Mesenchymal stem cell (in vitro differentiated cells and primary cell): ENCODE measurements around the gene UQCRH.
"Not testable (repeated sequence)": the region's sequence is repeated elsewhere in the genome, so short reads cannot be mapped to it uniquely, and the experiment has no call there.

ENCODE experiments used
- DNase-seq: peaks from one replicate; pipeline ENCODE4 v3.0.0-alpha.2; 2013
- H2AFZ ChIP-seq: one replicate; pipeline ENCODE4 v1.6.1; 2013; ENCODE audit warnings: low read depth, mild to moderate bottlenecking, control low read depth, inconsistent platforms, low read length, moderate library complexity
- H2AK5ac ChIP-seq: 2 replicates; pipeline ENCODE4 v1.6.1; 2013; ENCODE audit warnings: low read length, moderate library complexity, mild to moderate bottlenecking, inconsistent platforms; ENCODE audit not compliant: severe bottlenecking
- H2BK120ac ChIP-seq: one replicate; pipeline ENCODE4 v1.6.1; 2013; ENCODE audit warnings: low read depth, mild to moderate bottlenecking, inconsistent platforms, low read length, moderate library complexity
- H2BK12ac ChIP-seq, 2 experiments: one replicate each; pipeline ENCODE4 v1.6.1; 2013; ENCODE audit warnings: inconsistent platforms in 2 of 2, low read length in 2 of 2, mild to moderate bottlenecking in 2 of 2, moderate library complexity in 2 of 2, control low read depth in 1 of 2
- H2BK15ac ChIP-seq: one replicate; pipeline ENCODE4 v1.6.1; 2013; ENCODE audit warnings: mild to moderate bottlenecking, low read depth, inconsistent platforms; ENCODE audit not compliant: poor library complexity, severe bottlenecking
- H2BK5ac ChIP-seq: 2 replicates; pipeline ENCODE4 v1.6.1; 2013; ENCODE audit warnings: low read depth, mild to moderate bottlenecking, low read length, control low read depth, inconsistent platforms; ENCODE audit not compliant: poor library complexity, severe bottlenecking
- H3K14ac ChIP-seq, 2 experiments: one replicate each; pipeline ENCODE4 v1.6.1; 2013; ENCODE audit warnings: inconsistent platforms in 2 of 2, low read length in 2 of 2, control low read depth in 1 of 2, mild to moderate bottlenecking in 1 of 2, moderate library complexity in 1 of 2
- H3K18ac ChIP-seq, 2 experiments: one replicate each; pipeline ENCODE4 v1.6.1; 2013; ENCODE audit warnings: inconsistent platforms in 2 of 2, low read length in 2 of 2, control low read depth in 1 of 2, low read depth in 1 of 2, mild to moderate bottlenecking in 1 of 2
- H3K23ac ChIP-seq, 2 experiments: one replicate each; pipeline ENCODE4 v1.6.1; 2013; ENCODE audit warnings: inconsistent platforms in 2 of 2, low read length in 2 of 2, mild to moderate bottlenecking in 2 of 2, moderate library complexity in 2 of 2, control low read depth in 1 of 2
- H3K27ac ChIP-seq: 2 replicates; pipeline ENCODE4 v1.5.1; 2013; ENCODE audit warnings: mild to moderate bottlenecking, moderate library complexity, low read length, control low read depth, inconsistent platforms; ENCODE audit not compliant: poor library complexity, severe bottlenecking
- H3K27me3 ChIP-seq, 2 experiments: 2 replicates each; pipeline versions ENCODE4 v1.6.1 to v1.7.0; 2013; ENCODE audit warnings: low read length in 2 of 2, mild to moderate bottlenecking in 2 of 2, moderate library complexity in 2 of 2, control low read depth in 1 of 2, inconsistent platforms in 1 of 2; ENCODE audit not compliant: control insufficient read depth in 1 of 2, insufficient read depth in 1 of 2
- H3K36me3 ChIP-seq, 2 experiments: 2 replicates each; pipeline versions ENCODE4 v1.6.1 to v1.7.0; 2013; ENCODE audit warnings: low read length in 2 of 2, control low read depth in 1 of 2, inconsistent platforms in 1 of 2, low read depth in 1 of 2, mild to moderate bottlenecking in 1 of 2; ENCODE audit not compliant: insufficient read depth in 2 of 2, control insufficient read depth in 1 of 2
- H3K4ac ChIP-seq, 2 experiments: one replicate each; pipeline ENCODE4 v1.6.1; 2013; ENCODE audit warnings: inconsistent platforms in 2 of 2, low read length in 2 of 2, mild to moderate bottlenecking in 2 of 2, moderate library complexity in 2 of 2, control low read depth in 1 of 2, low read depth in 1 of 2
- H3K4me1 ChIP-seq: 2 replicates; pipeline ENCODE4 v1.6.1; 2013; ENCODE audit warnings: low read depth, low read length, control low read depth; ENCODE audit not compliant: control insufficient read depth, insufficient read depth
- H3K4me2 ChIP-seq: 2 replicates; pipeline ENCODE4 v1.6.1; 2013; ENCODE audit warnings: low read length, mild to moderate bottlenecking, inconsistent platforms; ENCODE audit not compliant: poor library complexity, severe bottlenecking
- H3K4me3 ChIP-seq, 2 experiments: 2 replicates each; pipeline versions ENCODE4 v1.5.1 to v1.7.0; 2013; ENCODE audit warnings: low read length in 2 of 2, mild to moderate bottlenecking in 2 of 2, control low read depth in 1 of 2, low read depth in 1 of 2; ENCODE audit not compliant: insufficient read depth in 1 of 2
- H3K79me1 ChIP-seq: replicated peaks from 2 replicates; pipeline ENCODE4 v1.6.1; 2013; ENCODE audit warnings: mild to moderate bottlenecking, control low read depth, low read length, inconsistent platforms; ENCODE audit not compliant: poor library complexity, severe bottlenecking
- H3K9ac ChIP-seq: 2 replicates; pipeline ENCODE4 v1.7.0; 2013; ENCODE audit warnings: mild to moderate bottlenecking, low read length, moderate library complexity
- H3K9me3 ChIP-seq: 2 replicates; pipeline ENCODE4 v1.7.0; 2013; ENCODE audit warnings: mild to moderate bottlenecking, low read length; ENCODE audit not compliant: control insufficient read depth
- H4K8ac ChIP-seq: one replicate; pipeline ENCODE4 v1.6.1; 2013; ENCODE audit warnings: inconsistent platforms, mild to moderate bottlenecking, low read length, moderate library complexity
- H4K91ac ChIP-seq: one replicate; pipeline ENCODE4 v1.6.1; 2013; ENCODE audit warnings: mild to moderate bottlenecking, low read length, inconsistent platforms
- WGBS: methylation state at CpG from one replicate; pipeline ENCODE4 v1.1.7; 2013; ENCODE audit warnings: mixed read lengths; 5-methylcytosine and 5-hydroxymethylcytosine counted together

Gene UQCRH

DNA sequence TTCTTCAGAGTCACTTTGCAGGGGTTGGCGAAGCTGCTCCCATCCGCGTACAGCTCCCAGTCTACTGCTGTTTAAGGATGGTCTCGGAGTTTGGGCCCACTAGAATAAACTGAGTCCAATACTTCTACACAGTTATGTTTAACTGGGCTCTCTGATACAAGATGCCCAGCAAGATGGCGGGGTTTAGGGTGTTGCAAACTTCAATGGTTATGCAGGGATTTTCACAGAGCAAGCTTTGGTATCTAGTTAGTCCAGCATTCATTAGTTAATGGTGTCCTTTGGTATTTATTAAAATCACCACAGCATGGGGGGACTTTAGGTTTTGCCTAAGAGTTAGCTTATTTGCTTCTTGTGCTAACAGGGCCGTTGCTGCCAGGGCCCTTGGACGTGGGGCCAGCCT, 24.7 kb downstream of the UQCRH start:
- not testable (repeated sequence) for H2BK120ac ChIP-seq, H3K79me1 ChIP-seq, H2BK5ac ChIP-seq, H3K9ac ChIP-seq, H4K91ac ChIP-seq, H2AFZ ChIP-seq, H3K14ac ChIP-seq, H3K4me2 ChIP-seq, DNase-seq, H2BK12ac ChIP-seq, H3K36me3 ChIP-seq, H2AK5ac ChIP-seq, H3K27me3 ChIP-seq, H3K4me3 ChIP-seq, H3K27ac ChIP-seq, H3K4ac ChIP-seq, H4K8ac ChIP-seq, H3K4me1 ChIP-seq, H3K9me3 ChIP-seq, H3K23ac ChIP-seq, H3K18ac ChIP-seq, H2BK15ac ChIP-seq
- 92% methylated on average over 6 of the region's 7 CpGs for WGBS

DNA sequence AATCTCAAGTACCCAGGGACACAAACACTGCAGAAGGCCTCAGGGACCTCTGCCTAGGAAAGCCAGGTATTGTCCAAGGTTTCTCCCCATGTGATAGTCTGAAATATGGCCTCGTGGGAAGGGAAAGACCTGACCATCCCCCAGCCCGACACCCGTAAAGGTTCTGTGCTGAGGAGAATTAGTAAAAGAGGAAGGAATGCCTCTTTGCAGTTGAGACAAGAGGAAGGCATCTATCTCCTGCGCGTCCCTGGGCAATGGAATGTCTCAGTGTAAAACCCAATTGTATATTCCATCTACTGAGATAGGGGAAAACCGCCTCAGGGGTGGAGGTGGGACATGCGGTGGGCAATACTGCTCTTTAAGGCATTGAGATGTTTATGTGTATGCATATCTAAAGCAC, 26.3 kb downstream of the UQCRH start:
- H3K4me1 ChIP-seq, H2BK15ac ChIP-seq, H3K23ac ChIP-seq, H3K36me3 ChIP-seq, H2BK120ac ChIP-seq, H2AK5ac ChIP-seq, H3K18ac ChIP-seq, DNase-seq, H2BK5ac ChIP-seq, H2AFZ ChIP-seq, H3K9me3 ChIP-seq, H3K79me1 ChIP-seq, H3K27me3 ChIP-seq, H3K27ac ChIP-seq, H3K4ac ChIP-seq, H4K91ac ChIP-seq, H3K4me3 ChIP-seq, H3K9ac ChIP-seq, H4K8ac ChIP-seq, H3K14ac ChIP-seq, H2BK12ac ChIP-seq, H3K4me2 ChIP-seq: not testable (repeated sequence)
- 27% methylated on average over 1 of the region's 7 CpGs for WGBS

DNA sequence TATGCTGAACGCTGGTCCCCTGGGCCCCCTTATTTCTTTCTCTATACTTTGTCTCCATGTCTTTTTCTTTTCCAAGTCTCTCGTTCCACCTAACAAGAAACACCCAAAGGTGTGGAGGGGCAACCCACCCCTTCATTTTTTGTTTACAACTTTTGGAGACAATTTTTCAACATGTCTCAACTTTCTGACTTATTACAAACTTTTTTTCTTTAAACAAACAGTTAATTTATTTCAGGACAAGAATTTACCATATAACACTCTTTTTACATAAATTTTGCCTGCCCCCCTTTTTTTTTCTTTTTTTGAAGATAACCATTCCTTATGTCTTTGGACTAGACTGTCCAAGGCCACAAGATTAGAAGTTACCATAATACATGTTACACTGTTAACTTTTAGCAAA, 26.9 kb downstream of the UQCRH start:
- H4K8ac ChIP-seq, H2AK5ac ChIP-seq, H3K4me1 ChIP-seq, H3K9me3 ChIP-seq, H3K4ac ChIP-seq, H3K9ac ChIP-seq, H2BK12ac ChIP-seq, H3K4me2 ChIP-seq, H3K27ac ChIP-seq, H2AFZ ChIP-seq, H4K91ac ChIP-seq, H2BK15ac ChIP-seq, H3K14ac ChIP-seq, H3K18ac ChIP-seq, H2BK120ac ChIP-seq, H3K36me3 ChIP-seq, H3K4me3 ChIP-seq, H2BK5ac ChIP-seq, H3K23ac ChIP-seq, H3K27me3 ChIP-seq, H3K79me1 ChIP-seq, DNase-seq: not testable (repeated sequence)
- 93% methylated on average over 2 of the region's 2 CpGs for WGBS

DNA sequence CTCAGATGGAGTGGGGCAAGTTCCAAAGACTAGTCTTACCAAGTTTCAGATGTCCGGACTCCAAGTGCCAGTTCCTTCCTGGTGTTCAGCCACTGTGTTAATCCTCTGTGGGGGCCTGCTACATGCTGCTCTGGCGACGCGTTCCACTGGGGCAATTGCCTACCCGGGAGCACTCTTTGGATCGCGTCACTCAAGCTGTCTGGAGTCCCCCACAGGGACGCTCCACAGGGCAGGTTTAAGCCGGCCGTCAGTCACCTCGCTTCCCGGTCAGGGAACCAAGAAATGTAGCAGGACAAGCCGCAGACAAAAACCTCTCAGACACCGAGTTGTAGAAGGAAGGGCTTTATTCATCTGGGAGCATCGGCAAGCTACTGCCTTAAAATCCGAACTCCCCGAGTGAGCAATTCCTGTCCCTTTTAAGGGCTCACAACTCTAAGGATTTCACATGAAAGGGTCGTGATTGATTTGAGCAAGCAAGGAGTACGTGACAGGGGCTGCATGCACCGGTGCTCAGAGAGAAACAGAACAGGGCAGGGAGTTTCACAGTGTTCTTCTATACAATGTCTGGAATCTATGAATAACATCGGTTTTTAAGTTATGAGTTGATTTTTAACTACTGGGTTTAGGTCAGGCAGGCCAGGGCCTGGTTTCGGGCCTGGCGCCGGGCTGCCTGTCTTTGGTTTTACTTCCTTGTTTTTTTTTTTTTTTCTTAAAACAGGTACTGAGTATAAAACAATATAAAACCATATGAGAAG, 28.5 kb downstream of the UQCRH start:
- not testable (repeated sequence) for H3K23ac ChIP-seq, H3K14ac ChIP-seq

More for the DNA sequence above, 28.5 kb downstream of the UQCRH start:
- H3K36me3 ChIP-seq, H3K4ac ChIP-seq, H2BK120ac ChIP-seq, H2BK12ac ChIP-seq, H2AFZ ChIP-seq, DNase-seq, H4K91ac ChIP-seq, H2BK15ac ChIP-seq, H3K79me1 ChIP-seq, H2BK5ac ChIP-seq, H3K9ac ChIP-seq, H2AK5ac ChIP-seq, H3K18ac ChIP-seq, H4K8ac ChIP-seq, H3K4me1 ChIP-seq, H3K9me3 ChIP-seq, H3K27me3 ChIP-seq: not testable (repeated sequence)
- Histone ChIP-seq H3K27ac (peak overlapping the region; percentile 83), H3K4me3 (peak overlapping the region in 1 of 2 experiments; percentile 32), H3K4me2 (peak overlapping the region; percentile 26)
- 90% methylated on average over 21 of the region's 24 CpGs for WGBS
